ENCODE results near the gene CCL15. TPM values are rescaled to one million over a fixed set of nuclear protein-coding genes. Genes with fewer than 3 reads are reported as not detected.

The CCL15 gene
- total and polyA plus RNA-seq, 2 donors (not counting 3 experiments of a cell fraction or from before 2014, with no cell fraction given), result not detected

DNA sequence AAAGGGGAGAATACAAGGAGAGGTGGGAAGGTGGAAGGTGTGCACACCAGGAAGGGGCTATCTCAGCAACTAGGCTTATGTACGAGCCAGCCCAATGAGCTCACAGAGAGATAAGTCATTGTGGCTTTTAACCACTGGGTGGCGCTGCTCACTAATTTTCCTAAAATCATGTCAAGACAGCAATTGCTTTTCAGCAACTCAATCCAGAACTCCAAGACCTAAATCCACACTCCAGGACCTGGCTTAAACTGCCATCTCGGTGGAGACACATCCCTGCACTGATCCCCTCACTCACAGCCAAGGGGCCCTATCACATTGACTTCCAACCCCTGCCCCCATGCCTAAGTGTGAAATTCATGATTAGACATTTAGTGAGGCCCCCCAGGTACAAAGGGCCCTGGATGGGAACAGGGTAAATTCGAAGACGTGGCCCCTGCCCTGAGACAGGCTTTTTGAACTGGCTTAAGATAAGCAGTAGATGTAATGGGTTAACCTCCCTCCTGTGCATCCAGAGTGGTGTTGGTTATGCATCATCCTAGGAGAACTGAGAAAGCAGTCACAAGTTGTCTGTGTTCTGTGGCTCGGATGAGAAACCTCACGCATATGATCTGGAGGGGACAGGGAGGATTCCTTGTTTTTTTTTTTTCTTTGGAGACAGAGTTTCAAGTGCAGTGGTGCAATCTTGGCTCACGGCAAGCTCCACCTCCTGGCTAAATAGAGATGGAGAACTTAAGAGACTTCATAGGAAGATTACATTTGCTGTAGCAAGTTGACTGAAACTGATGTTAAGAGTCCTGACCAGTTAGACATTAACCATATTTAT lies 31.6 kb downstream of the CCL15 start:
- Histone ChIP-seq H3K9me1 (replicated peaks; ENCODE audit: control insufficient read depth, extremely low read depth, insufficient read depth, low read length) (no peaks in the 10 kb centered on the region), H3K27ac (ENCODE audit: insufficient read depth, low read depth, low read length) (no peak overlapping the region), H2AFZ (ENCODE audit: low read depth, low read length) (peak overlapping the region; percentile 33), H3K4me1 (ENCODE audit: control insufficient read depth, extremely low read depth, insufficient read depth, low read length) (peaks cover 32% of the 10 kb centered on the region), H3K9me3 (replicated peaks; ENCODE audit: control insufficient read depth, insufficient read depth, low read length) (no peaks in the 10 kb centered on the region), H3K27me3 (ENCODE audit: control insufficient read depth in 2 of 2, insufficient read depth in 2 of 2, low read length in 2 of 2) (no peaks in the 10 kb centered on the region), H4K20me1 (replicated peaks; ENCODE audit: control insufficient read depth, extremely low read depth, insufficient read depth, low read length) (no peaks in the 10 kb centered on the region), H3K9ac (replicated peaks; ENCODE audit: extremely low read depth, insufficient read depth, low read length) (no peak overlapping the region), H3K79me2 (ENCODE audit: control insufficient read depth, insufficient read depth, low read length) (no peaks in the 10 kb centered on the region), H3K36me3 (ENCODE audit: control insufficient read depth in 2 of 2, extremely low read depth in 1 of 2, insufficient read depth in 2 of 2, low read length in 2 of 2) (no peaks in the 10 kb centered on the region), H3K4me2 (ENCODE audit: insufficient read depth, low read length) (no peak overlapping the region), H3K4me3 (replicated peaks in 1 of 3; ENCODE audit: insufficient read depth in 1 of 3, low read depth in 1 of 3, low read length in 3 of 3) (no peak overlapping the region)
- intact Hi-C loops (cut with micrococcal nuclease), result loop anchor here (1.0 kb wide), 4 partner anchors 40 to 180 kb away; no protein-coding TSS in a partner anchor
- DNase-seq (ENCODE audit: low read depth, low spot score) (peak; percentile 85), FAIRE-seq (no peak)
- ChIA-PET POLR2A (interaction anchor here (0.6 kb wide), 1 partner anchor 103 kb away, joined by 3 read pairs; no protein-coding TSS in a partner anchor), CTCF (interaction anchor here (0.6 to 13.0 kb wide), 48 partner anchors 9 to 1227 kb away, joined by 3 to 467 read pairs (median 5); partner anchors contain the start of genes CCL14, CCL15, CCL16 and CCL23)
- TF ChIP-seq, protein P1, sequence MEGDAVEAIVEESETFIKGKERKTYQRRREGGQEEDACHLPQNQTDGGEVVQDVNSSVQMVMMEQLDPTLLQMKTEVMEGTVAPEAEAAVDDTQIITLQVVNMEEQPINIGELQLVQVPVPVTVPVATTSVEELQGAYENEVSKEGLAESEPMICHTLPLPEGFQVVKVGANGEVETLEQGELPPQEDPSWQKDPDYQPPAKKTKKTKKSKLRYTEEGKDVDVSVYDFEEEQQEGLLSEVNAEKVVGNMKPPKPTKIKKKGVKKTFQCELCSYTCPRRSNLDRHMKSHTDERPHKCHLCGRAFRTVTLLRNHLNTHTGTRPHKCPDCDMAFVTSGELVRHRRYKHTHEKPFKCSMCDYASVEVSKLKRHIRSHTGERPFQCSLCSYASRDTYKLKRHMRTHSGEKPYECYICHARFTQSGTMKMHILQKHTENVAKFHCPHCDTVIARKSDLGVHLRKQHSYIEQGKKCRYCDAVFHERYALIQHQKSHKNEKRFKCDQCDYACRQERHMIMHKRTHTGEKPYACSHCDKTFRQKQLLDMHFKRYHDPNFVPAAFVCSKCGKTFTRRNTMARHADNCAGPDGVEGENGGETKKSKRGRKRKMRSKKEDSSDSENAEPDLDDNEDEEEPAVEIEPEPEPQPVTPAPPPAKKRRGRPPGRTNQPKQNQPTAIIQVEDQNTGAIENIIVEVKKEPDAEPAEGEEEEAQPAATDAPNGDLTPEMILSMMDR (IDR thresholded peaks at IDR 0.05; ENCODE audit: extremely low read depth in 1 of 2, insufficient read depth in 1 of 2, low read depth in 1 of 2, low read length in 2 of 2), result peak; percentile 69 to 76
- TF ChIP-seq MYC (IDR thresholded peaks at IDR 0.05; ENCODE audit: low read depth, low read length) (no peak), EZH2 (IDR thresholded peaks at IDR 0.05; ENCODE audit: borderline replicate concordance, low read depth, low read length, severe bottlenecking) (no peak)
- BruUV-seq (replicated peaks), result no TSS peak
- dilution Hi-C loops (cut with MboI; ENCODE audit: extremely low pct_ligation_motif_present, low sequenced_read_pairs), result no loop called here

All from endothelial cell of umbilical vein (primary cell).